CD4-positive, alpha-beta T cell treated with Interleukin-17A for 1 hour (primary cell): ENCODE results near the gene SCRN1.
A peak's percentile ranks its signal among the peaks of the same experiment; 100 is the strongest.
"Not testable (repeated sequence)": the region's sequence is repeated elsewhere in the genome, so short reads cannot be mapped to it uniquely, and the experiment has no call there.

Experiments used
- DNase-seq: peaks from one replicate; pipeline ENCODE4 v3.0.0-alpha.2; 2020

Gene SCRN1

GRCh38 chr7:29924006-29924405 is 65.6 kb downstream of the SCRN1 start:
- DNase-seq, result no peak

DNA sequence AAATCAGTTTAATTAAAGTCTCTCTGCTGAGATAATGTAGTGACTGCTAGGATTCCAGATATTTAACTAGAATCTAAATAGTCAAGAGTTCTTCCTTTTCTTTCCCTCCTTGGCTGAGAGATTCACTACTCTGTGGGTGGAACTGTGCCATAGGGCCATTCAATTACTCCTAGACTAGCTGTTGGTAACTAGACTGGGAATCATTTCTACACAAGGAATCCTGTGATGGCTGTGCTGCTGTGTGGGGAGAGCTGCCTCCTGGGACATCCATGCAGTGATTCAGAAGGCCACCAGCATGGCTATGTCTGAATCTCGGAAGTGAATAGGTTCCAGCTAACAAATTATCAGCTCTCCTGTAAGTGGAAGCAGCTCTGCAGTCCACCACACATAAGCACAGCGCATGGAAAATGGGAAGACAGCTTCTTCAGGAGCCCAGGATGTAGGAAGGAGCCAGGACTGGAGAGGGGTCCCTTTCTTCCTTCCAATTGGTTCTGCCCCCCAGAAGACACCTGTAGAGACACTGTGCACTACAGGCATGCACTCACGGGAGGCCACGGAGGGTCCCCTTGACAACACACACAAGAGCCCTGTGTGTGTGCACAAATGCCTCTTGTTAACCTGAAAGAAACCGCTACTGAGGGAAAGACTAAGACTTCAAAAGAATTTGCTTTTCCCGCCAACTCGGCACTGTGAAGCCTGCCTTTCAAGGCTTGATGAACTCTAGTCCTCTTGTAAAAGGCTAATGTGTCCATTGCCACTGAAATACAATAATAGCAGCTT is 66.5 kb downstream of the SCRN1 start:
- no peak for DNase-seq

DNA sequence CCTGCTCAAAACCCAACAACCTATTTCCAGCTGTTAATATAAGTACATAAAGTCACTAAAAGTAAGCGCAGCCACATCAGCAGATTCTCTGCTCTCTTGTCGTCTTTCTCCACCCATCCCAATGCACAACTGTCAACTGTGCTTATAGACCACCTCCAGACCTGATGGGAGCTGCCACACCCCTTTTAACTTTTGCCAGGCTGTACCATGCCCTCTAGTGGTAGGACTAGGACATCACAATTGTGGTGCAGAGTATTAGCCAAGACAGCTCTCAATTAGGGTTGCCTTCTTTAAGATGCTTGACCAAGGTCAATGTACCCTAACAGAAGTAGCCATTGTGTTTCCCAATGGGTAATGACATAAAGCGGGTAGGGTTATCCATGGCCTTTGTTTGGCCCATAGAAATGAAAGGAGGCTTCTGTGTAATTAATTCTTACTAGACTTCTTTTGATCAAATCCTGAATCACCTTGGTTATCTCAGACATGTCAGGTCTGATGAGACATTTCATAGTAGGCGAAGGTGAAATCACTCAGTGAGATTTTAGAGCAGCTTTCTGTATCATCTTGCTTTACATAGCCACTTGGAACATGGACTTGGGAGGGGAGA is 68.1 kb downstream of the SCRN1 start:
- peak; percentile 58 for DNase-seq

DNA sequence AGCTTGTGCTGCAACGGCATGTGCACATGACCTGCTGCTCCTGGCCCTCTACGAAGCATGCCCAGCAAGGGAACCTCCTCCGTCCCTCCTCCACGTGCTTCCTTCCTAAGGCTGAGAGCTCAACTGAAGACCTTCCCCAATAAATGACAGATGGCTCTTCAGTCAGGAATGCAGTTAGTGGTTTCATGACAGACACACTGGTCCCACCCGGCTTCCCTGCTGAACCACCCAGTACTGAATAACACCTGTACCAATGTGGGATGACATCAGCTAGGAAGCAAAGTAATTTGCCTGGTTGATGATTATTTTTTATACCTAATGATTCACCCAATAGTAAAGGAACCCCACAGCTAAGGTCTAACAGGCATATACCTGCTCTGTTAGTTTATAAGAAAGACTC is 69.1 kb downstream of the SCRN1 start:
- DNase-seq, result no peak

DNA sequence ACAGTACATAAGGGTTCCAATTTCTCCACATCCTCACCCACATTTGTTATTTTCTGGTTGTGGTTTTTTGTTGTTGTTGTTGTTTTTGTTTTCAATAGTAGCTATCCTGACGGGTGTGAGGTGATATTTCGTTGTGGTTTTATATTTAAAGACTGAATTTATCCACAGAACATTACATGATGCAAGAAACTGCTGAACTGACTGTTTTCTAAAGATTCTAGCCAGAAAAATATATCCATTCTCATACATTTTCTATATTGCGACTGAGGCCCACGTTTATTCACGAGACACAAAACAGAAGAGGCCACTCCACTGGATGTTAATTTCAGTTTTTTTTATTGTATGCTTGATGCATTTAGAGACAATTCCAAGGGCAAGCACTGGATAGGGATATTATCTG is 69.8 kb downstream of the SCRN1 start:
- no peak for DNase-seq

- no peak for DNase-seq
Observed at GRCh38 chr7:29918850-29919249, 70.8 kb downstream of the SCRN1 start.

DNA sequence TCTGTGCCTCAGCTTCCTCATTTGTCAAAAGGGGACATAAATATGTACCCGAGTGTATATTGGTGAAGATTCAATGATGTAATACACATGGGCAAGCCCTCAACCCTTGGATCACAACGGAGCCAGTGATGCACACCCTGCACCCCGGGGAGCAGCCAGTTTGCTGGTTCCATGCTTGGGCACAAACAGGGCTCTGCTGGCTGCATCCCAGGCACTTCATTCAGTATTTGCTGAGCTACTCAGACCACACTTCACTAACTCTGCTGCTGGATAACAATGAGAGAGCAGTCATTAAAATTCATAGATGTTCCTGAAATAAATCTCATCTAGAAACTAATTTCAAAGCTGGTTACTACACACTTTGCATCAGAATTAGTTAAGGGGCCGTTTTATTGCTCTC is 72.0 kb downstream of the SCRN1 start:
- DNase-seq, result no peak

- DNase-seq, result no peak
Observed at GRCh38 chr7:29915481-29916215, 74.0 kb downstream of the SCRN1 start.

- DNase-seq, result no peak
Observed at GRCh38 chr7:29914180-29914579, 75.4 kb downstream of the SCRN1 start.

DNA sequence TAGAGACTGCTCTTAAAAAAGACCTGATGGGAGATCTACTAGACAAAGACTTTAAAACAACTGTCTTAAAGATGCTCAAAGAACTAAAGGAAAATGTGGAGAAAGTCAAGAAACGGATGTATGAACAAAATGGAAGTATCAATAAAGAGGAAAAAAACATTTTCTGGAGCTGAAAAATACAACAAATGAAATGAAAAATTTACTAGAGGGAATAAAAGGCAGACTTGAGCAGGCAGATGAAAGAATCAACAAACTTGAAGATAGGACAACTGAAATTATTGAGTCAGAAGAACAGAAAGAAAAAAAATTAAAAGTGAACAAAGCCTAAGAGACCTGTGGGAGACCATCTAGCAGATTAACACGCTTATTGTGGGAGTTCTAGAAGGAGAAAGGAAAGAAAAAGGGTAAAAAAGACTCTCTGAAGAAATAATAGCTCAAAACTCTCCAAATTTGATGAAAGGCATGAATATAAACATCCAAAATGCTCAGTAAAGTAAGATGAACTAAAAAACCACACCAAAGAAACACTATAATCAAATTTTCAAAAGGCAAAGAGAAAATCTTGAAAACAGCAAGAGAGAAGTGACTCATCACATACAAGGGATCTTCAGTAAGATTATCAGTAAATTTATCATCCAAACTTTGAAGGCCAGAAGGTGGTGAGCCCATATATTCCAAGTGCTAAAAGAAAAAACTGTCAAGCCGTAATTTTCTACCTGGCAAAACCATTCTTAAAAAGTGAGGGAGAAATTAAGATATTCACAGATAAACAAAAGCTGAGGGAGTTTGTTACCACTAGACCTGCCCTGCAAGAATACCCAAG is 83.2 kb downstream of the SCRN1 start:
- no peak for DNase-seq

- no peak for DNase-seq
Observed at GRCh38 chr7:29900745-29901144, 88.9 kb downstream of the SCRN1 start.

DNA sequence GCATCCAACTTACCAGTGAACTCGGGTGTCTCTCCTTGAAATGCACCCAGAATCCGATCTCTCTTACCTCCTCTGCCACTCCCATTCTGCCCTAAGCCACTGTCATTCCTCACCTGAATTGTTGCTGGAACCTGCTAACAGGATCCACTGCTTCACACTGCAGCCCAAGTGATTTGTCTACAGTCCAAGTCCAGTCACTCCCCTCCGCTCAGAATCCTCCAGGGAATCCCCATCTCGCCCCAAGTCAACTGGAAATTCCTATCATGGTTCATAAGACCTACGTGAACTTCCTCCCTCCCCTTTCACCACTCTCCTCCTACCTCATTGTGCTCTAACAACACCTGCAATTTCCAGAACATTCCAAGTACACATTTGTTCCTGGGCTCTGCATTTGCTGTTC is 91.3 kb downstream of the SCRN1 start:
- no peak for DNase-seq

GRCh38 chr7:29896685-29897411 is 92.8 kb downstream of the SCRN1 start:
- DNase-seq, result no peak

DNA sequence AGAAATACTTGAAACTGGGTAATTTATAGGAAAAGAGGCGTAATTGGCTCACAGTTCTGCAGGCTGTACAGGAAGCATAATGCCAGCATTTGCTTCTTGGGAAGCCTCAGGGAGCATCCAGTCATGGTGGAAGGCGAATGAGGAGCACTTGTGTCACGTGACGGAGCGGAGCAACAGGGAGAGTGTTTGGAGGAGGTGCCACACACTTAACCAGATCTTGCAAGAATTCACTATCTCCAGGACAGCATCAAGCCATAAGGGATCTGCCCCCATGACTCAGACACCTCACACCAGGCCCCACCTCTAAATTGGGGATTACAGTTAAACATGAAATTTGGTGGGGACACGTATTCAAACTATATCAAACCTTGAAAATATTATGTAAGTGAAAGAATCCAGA is 94.0 kb downstream of the SCRN1 start:
- DNase-seq, result no peak

- DNase-seq, result no peak
Observed at GRCh38 chr7:29894256-29894655, 95.3 kb downstream of the SCRN1 start.

- no peak for DNase-seq
Observed at GRCh38 chr7:29893351-29893965, 96.1 kb downstream of the SCRN1 start.

DNA sequence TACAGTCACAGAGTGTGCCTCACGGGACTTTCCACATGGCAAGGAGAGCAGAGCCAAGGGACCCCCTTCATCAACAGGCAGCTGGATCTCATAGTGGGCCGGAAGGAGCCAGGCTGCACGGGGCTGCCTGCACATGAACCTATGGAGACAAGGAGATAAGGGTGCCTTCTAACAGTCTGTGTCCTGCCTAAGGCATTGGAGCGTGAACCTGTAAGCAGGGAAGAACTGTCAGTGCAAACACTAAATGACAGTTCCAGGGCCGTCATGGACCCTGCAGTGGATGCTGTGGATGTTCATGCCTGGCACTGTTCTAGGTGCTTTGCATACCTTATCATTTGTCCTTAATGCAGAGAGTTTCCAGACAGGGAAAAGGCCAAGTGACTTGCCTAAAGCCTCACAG is 97.4 kb downstream of the SCRN1 start:
- no peak for DNase-seq

DNA sequence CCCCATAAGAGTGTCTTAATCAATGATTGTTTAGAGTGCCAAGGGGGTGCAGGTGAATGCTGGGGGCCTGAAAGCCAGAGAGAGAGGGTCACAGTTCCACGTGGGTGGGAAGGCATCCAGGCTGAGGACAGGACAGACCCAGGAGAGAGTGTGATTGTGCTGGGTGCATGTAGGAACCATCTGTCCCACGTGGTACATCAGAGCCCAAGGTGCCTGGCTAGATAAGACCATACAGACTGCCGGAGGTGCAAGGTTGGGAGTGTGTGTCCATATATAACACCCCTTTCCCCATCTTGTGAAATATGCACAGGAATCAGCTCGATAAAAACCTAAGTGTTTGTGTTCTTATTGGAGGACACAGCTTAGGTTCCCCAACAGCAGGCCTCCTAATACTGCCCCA is 97.8 kb downstream of the SCRN1 start:
- no peak for DNase-seq

DNA sequence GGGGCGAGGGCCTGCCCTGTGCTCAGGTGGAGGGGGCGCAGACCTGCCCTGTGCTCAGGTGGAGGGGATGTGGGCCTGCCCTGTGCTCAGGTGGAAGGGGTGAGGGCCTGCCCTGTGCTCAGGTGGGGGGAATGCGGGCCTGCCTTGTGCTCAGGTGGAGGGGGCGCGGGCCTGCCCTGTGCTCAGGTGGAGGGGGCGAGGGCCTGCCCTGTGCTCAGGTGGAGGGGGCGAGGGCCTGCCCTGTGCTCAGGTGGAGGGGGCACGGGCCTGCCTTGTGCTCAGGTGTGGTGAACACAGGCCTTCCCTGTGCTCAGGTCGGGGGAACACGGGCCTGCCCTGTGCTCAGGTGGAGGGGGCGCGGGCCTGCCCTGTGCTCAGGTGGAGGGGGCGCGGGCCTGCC is 98.8 kb downstream of the SCRN1 start:
- DNase-seq, result not testable (repeated sequence)

DNA sequence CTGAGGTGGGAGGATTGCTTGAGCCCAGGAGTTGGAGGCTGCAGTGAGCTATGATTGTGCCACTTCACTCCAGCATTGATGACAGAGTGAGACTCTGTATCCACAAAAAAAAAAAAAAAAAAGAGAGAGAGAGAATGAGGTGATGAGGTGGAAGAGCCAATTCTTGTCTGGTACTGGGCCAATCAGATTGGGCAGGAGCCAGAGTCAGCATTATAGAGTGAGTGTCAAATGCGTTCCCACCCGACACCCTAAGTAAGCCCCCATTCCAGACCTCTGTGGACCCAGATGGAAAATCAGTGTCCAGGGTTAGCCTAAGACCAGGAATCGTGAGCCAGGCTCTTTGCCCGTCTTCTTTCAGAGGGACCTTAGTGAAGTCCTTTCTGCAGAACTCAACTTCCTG is 99.3 kb downstream of the SCRN1 start:
- no peak for DNase-seq

GRCh38 chr7:29889288-29889687 is 100.3 kb downstream of the SCRN1 start:
- no peak for DNase-seq

DNA sequence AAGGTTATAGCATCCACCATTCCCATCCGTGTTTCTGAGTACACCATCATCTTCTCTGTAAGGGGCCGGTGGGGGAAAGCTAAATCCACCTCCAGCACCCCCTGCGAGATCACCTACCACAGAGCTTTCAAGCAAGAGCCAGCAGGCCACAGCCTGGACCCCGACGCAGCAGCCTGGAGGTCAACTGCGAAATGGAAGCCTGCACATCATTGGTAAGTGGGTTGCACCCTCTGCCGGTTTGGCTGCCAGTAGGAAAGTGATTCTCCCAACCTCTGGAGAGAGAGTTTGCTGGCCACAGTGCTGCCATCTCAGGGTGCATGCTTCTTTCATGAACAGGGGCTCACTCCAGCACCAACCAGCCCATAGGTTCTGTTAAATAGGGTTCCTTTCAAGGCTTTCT is 101.6 kb downstream of the SCRN1 start:
- DNase-seq, result no peak
